Osteoblast (primary cell): ENCODE data around the gene DOCK10. TPM values are rescaled to one million over a fixed set of nuclear protein-coding genes. Genes with fewer than 3 reads are reported as not detected.

ENCODE experiments used
- DNase-seq: peaks from one replicate; pipeline ENCODE4 v3.0.0; 2011; ENCODE audit warnings: low spot score, mixed read lengths; ENCODE audit not compliant: insufficient read length; ENCODE audit errors: missing footprints
- H2AFZ ChIP-seq: 2 replicates; pipeline ENCODE4 v1.6.0; 2011; ENCODE audit warnings: mild to moderate bottlenecking, low read length
- H3K27ac ChIP-seq: 2 replicates; pipeline ENCODE4 v1.5.1; 2011; ENCODE audit warnings: mild to moderate bottlenecking, low read depth, low read length, moderate library complexity
- H3K27me3 ChIP-seq: 2 replicates; pipeline ENCODE4 v1.6.0; 2012; ENCODE audit warnings: mild to moderate bottlenecking, control low read depth, inconsistent platforms, low read length, moderate library complexity; ENCODE audit not compliant: insufficient read depth
- H3K36me3 ChIP-seq: 2 replicates; pipeline ENCODE4 v1.5.1; 2011; ENCODE audit warnings: mild to moderate bottlenecking, low read length, control low read depth, moderate library complexity; ENCODE audit not compliant: insufficient read depth
- H3K4me1 ChIP-seq: 2 replicates; pipeline ENCODE4 v1.5.1; 2011; ENCODE audit warnings: mild to moderate bottlenecking, low read length, control low read depth, moderate library complexity; ENCODE audit not compliant: insufficient read depth
- H3K4me2 ChIP-seq: 2 replicates; pipeline ENCODE4 v1.6.0; 2011; ENCODE audit warnings: mild to moderate bottlenecking, low read length; ENCODE audit not compliant: insufficient read depth
- H3K4me3 ChIP-seq: fragments of 200-600 bp; sonication (generic); 3 replicates; pipeline ENCODE4 v1.5.1; 2012; ENCODE audit warnings: mild to moderate bottlenecking, low read length, inconsistent platforms; ENCODE audit not compliant: insufficient read depth
- H3K79me2 ChIP-seq: 2 replicates; pipeline ENCODE4 v1.6.0; 2012; ENCODE audit warnings: mild to moderate bottlenecking, low read length, control low read depth, inconsistent platforms; ENCODE audit not compliant: insufficient read depth
- H3K9me3 ChIP-seq: 2 replicates; pipeline ENCODE4 v1.5.1; 2011; ENCODE audit warnings: low read depth, low read length, control low read depth
- H4K20me1 ChIP-seq: 2 replicates; pipeline ENCODE4 v1.6.0; 2012; ENCODE audit warnings: mild to moderate bottlenecking, low read length, control low read depth; ENCODE audit not compliant: insufficient read depth
- CTCF ChIP-seq: IDR thresholded peaks from 2 replicates; pipeline ENCODE4 v1.5.1; 2011; ENCODE audit warnings: mild to moderate bottlenecking, low read depth, low read length, moderate library complexity; ENCODE audit errors: extremely low read depth
- total RNA-seq: library from RNA; depleted of rRNA; stranded (reverse); fragments of >200 nt; gene quantifications from 2 replicates; pipeline ENCODE4 v1.2.3, GENCODE V29; 2012

DOCK10 gene
- total RNA-seq, 1 donor, result 33.3 TPM

- Histone ChIP-seq H3K9me3 (no peaks in the 10 kb centered on the region), H4K20me1 (peaks cover 24% of the 10 kb centered on the region), H3K79me2 (peaks cover 73% of the 10 kb centered on the region), H3K4me2 (peak overlapping the region; percentile 81), H3K27ac (peak overlapping the region; percentile 62), H2AFZ (peak overlapping the region; percentile 61), H3K36me3 (no peaks in the 10 kb centered on the region), H3K27me3 (no peaks in the 10 kb centered on the region), H3K4me3 (peak overlapping the region; percentile 79), H3K4me1 (peaks cover 34% of the 10 kb centered on the region)
- peak; percentile 62 for DNase-seq
- TF ChIP-seq CTCF, result no peak
Observed at GRCh38 chr2:225040856-225041206, 1.4 kb downstream of the DOCK10 start.

GRCh38 chr2:225040142-225040541 lies 2.1 kb downstream of the DOCK10 start:
- peaks cover 24% of the 10 kb centered on the region for H4K20me1 ChIP-seq
- TF ChIP-seq CTCF, result no peak
- no peak overlapping the region for H3K27ac ChIP-seq
- H3K79me2 ChIP-seq, result peaks cover 79% of the 10 kb centered on the region
- H3K27me3 ChIP-seq, result no peaks in the 10 kb centered on the region
- DNase-seq, result peak; percentile 69
- peaks cover 34% of the 10 kb centered on the region for H3K4me1 ChIP-seq
- H2AFZ ChIP-seq, result no peak overlapping the region
- H3K4me3 ChIP-seq, result peak overlapping the region; percentile 79
- no peaks in the 10 kb centered on the region for H3K9me3 ChIP-seq
- H3K4me2 ChIP-seq, result peak overlapping the region; percentile 81
- no peaks in the 10 kb centered on the region for H3K36me3 ChIP-seq

- H3K4me1 ChIP-seq, result peaks cover 34% of the 10 kb centered on the region
- no peak for TF ChIP-seq CTCF
- peak overlapping the region; percentile 14 for H3K4me2 ChIP-seq
- peaks cover 24% of the 10 kb centered on the region for H4K20me1 ChIP-seq
- no peak overlapping the region for H2AFZ ChIP-seq
- no peak overlapping the region for H3K27ac ChIP-seq
- DNase-seq, result no peak
- no peak overlapping the region for H3K4me3 ChIP-seq
- H3K36me3 ChIP-seq, result peaks cover 5% of the 10 kb centered on the region
- H3K27me3 ChIP-seq, result no peaks in the 10 kb centered on the region
- no peaks in the 10 kb centered on the region for H3K9me3 ChIP-seq
- peaks cover 96% of the 10 kb centered on the region for H3K79me2 ChIP-seq
Observed at GRCh38 chr2:225038231-225038523, 4.1 kb downstream of the DOCK10 start.

- Histone ChIP-seq H3K4me1 (peaks cover 34% of the 10 kb centered on the region), H3K27ac (no peak overlapping the region), H3K27me3 (no peaks in the 10 kb centered on the region), H3K9me3 (no peaks in the 10 kb centered on the region), H3K4me3 (no peak overlapping the region), H3K79me2 (peaks cover 96% of the 10 kb centered on the region), H4K20me1 (peaks cover 24% of the 10 kb centered on the region), H2AFZ (no peak overlapping the region), H3K4me2 (peak overlapping the region; percentile 14), H3K36me3 (peaks cover 5% of the 10 kb centered on the region)
- TF ChIP-seq CTCF, result no peak
- no peak for DNase-seq
Observed at GRCh38 chr2:225037415-225038230, 4.6 kb downstream of the DOCK10 start.
